Measurements from ENCODE around the gene DAB2IP.
A peak's percentile ranks its signal among the peaks of the same experiment; 100 is the strongest.

The DAB2IP gene

DNA sequence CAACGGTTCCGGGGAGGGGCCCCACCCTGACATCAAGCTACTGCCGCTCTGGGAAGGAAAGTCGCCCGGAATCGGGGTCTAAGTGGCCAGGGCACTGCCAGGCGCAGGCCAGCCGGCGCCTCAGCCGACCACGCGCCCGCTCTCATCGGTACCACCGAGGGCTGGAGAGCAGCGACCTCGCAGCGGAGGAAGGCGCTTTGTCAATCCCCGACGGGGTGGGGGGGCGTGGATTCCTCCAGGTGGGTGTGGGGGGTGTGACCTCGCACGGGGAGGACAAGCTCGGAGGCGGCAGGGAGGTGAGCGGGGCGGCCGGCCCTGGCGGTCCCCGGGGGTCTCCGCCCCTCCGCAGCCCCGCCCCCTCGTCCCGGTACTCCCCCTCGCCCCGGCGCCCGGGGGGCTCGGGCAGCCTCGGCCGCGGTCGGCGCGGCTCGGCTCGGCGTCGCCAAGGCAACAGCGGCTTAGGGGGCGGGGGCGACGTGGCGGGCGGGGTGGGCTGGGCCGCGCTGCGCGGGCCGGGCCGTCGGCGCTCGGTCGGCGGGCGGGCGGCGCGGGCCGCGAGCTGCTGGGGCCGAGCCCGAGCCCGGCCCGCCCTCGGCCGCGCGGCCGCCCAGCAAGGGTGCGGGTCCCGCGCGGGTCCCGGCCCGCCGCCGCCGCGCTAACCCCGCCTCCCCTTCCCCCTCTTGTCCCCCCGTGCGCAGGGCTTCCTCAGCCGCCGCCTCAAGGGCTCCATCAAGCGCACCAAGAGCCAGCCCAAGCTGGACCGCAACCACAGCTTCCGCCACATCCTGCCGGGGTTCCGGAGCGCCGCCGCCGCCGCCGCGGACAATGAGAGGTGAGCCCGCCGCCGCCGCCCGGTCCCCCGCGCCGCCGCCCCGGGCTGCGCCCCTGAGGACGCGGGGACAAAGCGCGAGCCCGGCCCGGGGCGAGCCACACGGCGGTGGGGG lies 47.5 kb downstream of the DAB2IP start:
- POLR2A ChIA-PET (ENCODE audit: low non-redundant PET), result interaction anchor here (2.1 kb wide), 1 partner anchor 21 kb away, joined by 10 read pairs; no protein-coding TSS in a partner anchor
- peak; percentile 69 for DNase-seq (ENCODE audit: low spot score)
- peak overlapping the region; percentile 98 for H3K27ac ChIP-seq
- TF ChIP-seq, protein P1, sequence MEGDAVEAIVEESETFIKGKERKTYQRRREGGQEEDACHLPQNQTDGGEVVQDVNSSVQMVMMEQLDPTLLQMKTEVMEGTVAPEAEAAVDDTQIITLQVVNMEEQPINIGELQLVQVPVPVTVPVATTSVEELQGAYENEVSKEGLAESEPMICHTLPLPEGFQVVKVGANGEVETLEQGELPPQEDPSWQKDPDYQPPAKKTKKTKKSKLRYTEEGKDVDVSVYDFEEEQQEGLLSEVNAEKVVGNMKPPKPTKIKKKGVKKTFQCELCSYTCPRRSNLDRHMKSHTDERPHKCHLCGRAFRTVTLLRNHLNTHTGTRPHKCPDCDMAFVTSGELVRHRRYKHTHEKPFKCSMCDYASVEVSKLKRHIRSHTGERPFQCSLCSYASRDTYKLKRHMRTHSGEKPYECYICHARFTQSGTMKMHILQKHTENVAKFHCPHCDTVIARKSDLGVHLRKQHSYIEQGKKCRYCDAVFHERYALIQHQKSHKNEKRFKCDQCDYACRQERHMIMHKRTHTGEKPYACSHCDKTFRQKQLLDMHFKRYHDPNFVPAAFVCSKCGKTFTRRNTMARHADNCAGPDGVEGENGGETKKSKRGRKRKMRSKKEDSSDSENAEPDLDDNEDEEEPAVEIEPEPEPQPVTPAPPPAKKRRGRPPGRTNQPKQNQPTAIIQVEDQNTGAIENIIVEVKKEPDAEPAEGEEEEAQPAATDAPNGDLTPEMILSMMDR (conservative IDR thresholded peaks at IDR 0.05; ENCODE audit: low read depth), result no peak
- CTCF ChIA-PET, result interaction anchor here (0.5 to 3.1 kb wide), 11 partner anchors 12 to 274 kb away, joined by 3 to 23 read pairs (median 3); no protein-coding TSS in a partner anchor

DNA sequence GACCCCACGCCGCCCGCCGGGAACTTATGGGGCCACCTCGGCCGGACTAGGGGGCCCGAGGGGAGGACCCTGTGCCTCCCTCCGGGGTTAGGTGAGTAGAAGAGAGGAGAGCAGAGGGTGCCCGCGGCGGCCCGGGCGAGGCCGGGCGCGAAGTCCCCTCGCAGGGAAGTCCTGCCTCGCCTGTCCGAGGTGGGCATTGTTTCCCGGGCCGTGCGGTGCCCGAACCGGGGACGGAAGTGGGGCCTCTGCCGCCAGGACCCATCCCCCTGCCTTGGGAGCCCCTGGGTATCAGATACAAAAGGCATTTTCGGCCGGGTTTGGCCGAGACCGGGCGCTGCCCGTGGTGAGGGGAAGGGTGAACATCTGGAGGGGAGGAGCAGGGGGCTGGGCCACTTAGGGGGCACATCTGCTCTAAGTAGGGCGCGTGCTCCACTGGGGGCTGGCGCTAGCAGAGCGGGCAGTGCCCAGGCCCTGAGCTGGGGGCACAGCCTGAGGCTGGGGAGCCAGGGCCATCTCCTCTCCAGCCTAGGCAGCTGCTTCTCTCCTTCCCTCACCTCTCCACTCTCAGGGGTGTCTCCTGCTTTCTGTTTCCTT lies 48.2 kb downstream of the DAB2IP start:
- TF ChIP-seq, protein P1 (conservative IDR thresholded peaks at IDR 0.05; ENCODE audit: low read depth), result no peak
- CTCF ChIA-PET, result interaction anchor here (0.5 to 3.1 kb wide), 18 partner anchors 12 to 1068 kb away, joined by 3 to 23 read pairs (median 4); no protein-coding TSS in a partner anchor
- POLR2A ChIA-PET (ENCODE audit: low non-redundant PET), result interaction anchor here (2.1 kb wide), 1 partner anchor 21 kb away, joined by 10 read pairs; no protein-coding TSS in a partner anchor
- H3K27ac ChIP-seq, result peak overlapping the region; percentile 98
- no peak for DNase-seq (ENCODE audit: low spot score)

DNA sequence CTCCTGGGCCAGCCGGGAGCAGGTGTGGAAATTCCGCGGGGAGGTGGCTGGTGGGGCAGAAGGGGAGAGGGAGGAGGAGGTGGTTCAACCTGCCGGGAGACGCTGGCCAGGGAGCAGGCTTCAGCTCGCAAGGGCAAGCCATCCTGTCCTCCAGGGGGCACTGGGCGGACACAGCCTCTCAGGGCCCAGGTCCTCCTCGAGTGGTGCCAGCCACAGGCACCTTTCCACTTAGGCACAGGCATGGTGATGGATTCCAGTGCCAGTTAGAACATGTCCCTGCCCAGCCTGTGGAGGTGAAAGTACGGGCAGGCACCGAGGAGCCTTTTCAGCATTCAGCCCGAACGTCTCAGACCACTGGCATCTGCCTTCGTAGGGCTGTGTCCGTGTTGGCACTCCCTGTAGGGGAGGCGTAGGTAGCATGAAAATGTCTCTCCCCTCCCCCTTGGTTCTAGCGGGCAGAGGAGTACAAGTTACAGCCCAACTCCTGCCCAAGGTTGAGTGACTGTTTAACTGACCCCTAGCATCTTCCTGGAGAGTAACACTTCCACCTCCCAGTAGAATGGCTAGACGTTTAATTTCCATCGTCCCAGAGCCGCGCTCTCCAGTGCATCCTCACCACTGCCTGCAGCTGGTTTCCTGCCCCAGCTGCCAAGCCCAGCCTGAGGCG lies 48.9 kb downstream of the DAB2IP start:
- CTCF ChIA-PET, result interaction anchor here (0.5 to 3.1 kb wide), 22 partner anchors 13 to 1068 kb away, joined by 3 to 23 read pairs (median 4); no protein-coding TSS in a partner anchor
- peak overlapping the region; percentile 98 for H3K27ac ChIP-seq
- TF ChIP-seq, protein P1 (conservative IDR thresholded peaks at IDR 0.05; ENCODE audit: low read depth), result peak; percentile 96
- POLR2A ChIA-PET (ENCODE audit: low non-redundant PET), result interaction anchor here (0.6 to 2.1 kb wide), 3 partner anchors 20 to 1938 kb away, joined by 3 to 10 read pairs (median 6); no protein-coding TSS in a partner anchor
- peak; percentile 98 for DNase-seq (ENCODE audit: low spot score)

DNA sequence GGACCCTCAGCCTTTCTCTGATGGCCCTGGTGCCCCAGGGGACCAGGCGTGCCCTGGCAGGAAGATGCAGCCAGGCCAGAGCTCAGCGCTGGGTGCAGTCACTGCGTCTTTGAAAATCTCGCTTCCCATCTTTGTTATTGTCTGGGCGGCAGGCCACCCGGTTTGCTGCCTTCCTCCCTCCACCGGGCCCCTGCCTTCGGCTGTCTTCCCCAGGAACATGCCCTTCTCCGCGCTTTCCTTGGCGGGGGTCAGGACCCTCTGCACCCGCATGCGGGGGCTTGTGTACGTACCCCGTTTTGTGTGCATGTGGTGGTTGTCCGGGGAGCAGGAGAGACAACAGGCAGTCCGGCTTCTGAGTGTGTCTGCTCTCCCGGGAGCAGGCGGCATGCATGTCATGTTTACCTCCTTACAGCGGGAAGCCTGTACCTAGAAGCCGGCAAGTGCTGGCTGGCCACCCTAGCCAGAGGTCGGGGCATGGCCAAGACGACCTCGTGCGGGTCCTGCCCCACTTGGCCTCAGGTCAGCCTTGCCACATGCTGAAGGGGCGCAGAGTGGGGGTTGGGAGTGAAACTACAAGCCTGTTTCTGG lies 49.5 kb downstream of the DAB2IP start:
- peak overlapping the region; percentile 98 for H3K27ac ChIP-seq
- DNase-seq (ENCODE audit: low spot score), result no peak
- ChIA-PET CTCF (interaction anchor here (0.6 to 3.1 kb wide), 8 partner anchors 12 to 143 kb away, joined by 3 to 23 read pairs (median 5); no protein-coding TSS in a partner anchor), POLR2A (ENCODE audit: low non-redundant PET) (interaction anchor here (0.9 to 1.1 kb wide), 2 partner anchors 17 to 33 kb away, joined by 3 to 6 read pairs; no protein-coding TSS in a partner anchor)
- TF ChIP-seq, protein P1 (conservative IDR thresholded peaks at IDR 0.05; ENCODE audit: low read depth), result no peak

DNA sequence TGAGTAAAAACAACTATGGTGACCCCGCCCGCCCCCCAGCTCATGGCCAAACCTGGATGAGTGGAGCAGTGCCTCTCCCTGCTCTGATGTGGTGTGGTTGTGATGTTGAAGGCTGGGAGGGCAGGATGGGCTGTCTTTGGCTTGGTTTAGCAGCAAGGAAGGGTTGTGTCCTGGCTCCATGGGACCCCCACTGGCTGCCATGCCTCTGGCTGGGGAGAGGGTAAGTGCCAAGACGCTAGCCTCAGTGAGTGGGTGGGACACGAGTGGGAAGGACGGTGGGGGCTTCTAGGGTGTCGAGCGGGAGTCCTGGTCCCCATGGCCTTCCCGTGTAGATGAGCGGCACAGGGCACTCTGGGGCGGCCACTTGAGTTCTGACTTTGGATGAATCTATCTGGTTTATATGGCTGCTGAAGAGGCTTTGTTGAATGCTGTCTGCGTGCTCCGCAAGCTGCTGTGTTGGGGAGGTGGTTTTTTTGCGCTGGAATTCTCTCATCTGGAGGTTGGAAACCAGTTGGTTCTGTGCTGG lies 50.4 kb downstream of the DAB2IP start:
- POLR2A ChIA-PET (ENCODE audit: low non-redundant PET), result interaction anchor here (1.1 kb wide), 1 partner anchor 16 kb away, joined by 3 read pairs; no protein-coding TSS in a partner anchor
- CTCF ChIA-PET, result interaction anchor here (0.7 to 3.1 kb wide), 5 partner anchors 13 to 151 kb away, joined by 3 to 23 read pairs (median 5); no protein-coding TSS in a partner anchor
- no peak for DNase-seq (ENCODE audit: low spot score)
- H3K27ac ChIP-seq, result peak overlapping the region; percentile 98
- TF ChIP-seq, protein P1 (conservative IDR thresholded peaks at IDR 0.05; ENCODE audit: low read depth), result no peak

All from RWPE1 (cell line).